ENCODE results near the gene RNU1-3.
"Not testable (repeated sequence)": the region's sequence is repeated elsewhere in the genome, so short reads cannot be mapped to it uniquely, and the experiment has no call there.

RNU1-3 gene

DNA sequence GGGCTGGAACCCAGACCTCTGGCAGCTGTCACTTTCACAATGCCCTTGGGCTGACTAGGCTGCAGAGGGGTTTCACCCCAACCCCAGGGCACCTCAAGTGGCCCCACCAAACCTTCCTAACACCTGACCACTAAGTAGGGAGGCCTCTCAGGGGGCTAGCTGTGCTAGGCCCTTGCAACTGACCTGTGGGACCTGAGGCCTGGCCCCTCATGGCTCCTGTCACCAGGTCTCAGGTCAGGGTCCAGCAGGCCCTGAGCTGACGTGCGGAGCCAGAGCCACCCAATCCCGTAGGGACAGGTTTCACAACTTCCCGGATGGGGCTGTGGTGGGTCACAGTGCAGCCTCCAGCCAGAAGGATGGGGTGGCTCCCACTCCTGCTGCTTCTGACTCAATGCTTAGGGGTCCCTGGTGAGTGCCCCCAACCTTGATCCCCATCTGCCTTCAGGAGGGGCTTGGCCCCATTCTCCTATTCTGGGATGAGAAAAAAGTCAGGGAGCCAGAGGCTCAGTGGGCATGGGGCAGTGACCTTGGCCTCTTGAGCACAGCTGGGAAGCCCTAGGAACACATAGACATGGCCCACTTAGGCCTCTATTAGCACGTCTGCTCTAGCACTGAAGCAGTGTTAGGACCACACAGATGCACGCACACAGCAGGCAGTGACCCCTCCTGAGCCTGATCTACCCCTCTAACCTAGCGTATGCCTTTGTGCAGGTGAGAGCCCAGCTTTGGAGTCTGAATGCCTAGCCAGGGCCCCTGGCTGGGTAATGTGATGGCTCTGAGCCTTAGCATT, 21.3 kb downstream of the RNU1-3 start:
- DNase-seq; H2BK15ac ChIP-seq (ENCODE audit: low read depth, poor library complexity, severe bottlenecking); H3K4me2 ChIP-seq (ENCODE audit: low read length, poor library complexity, severe bottlenecking); H3K9me3 ChIP-seq (ENCODE audit: control insufficient read depth, low read length); H2BK5ac ChIP-seq (ENCODE audit: low read depth, low read length, poor library complexity, severe bottlenecking); H3K14ac ChIP-seq (ENCODE audit: low read length in 2 of 2); H3K23ac ChIP-seq (ENCODE audit: low read length in 2 of 2); H3K27ac ChIP-seq (ENCODE audit: low read length, poor library complexity, severe bottlenecking): not testable (repeated sequence)
- Histone ChIP-seq H3K4me1 (ENCODE audit: control insufficient read depth, insufficient read depth, low read depth, low read length) (peaks cover 25% of the 10 kb centered on the region), H3K36me3 (ENCODE audit: control insufficient read depth in 1 of 2, insufficient read depth in 2 of 2, low read depth in 1 of 2, low read length in 2 of 2) (peaks cover 0 to 10% of the 10 kb centered on the region in 2 experiments), H3K79me1 (replicated peaks; ENCODE audit: low read length, poor library complexity, severe bottlenecking) (peaks cover 32% of the 10 kb centered on the region), H3K4me3 (ENCODE audit: insufficient read depth in 1 of 2, low read depth in 1 of 2, low read length in 2 of 2) (peak overlapping the region in 1 of 2 experiments; percentile 95), H3K4ac (ENCODE audit: low read depth in 1 of 2, low read length in 2 of 2) (peak overlapping the region; percentile 88 to 99), H2AK5ac (ENCODE audit: low read length, severe bottlenecking) (peak overlapping the region; percentile 70), H3K18ac (ENCODE audit: low read depth in 1 of 2, low read length in 2 of 2) (peak overlapping the region in 1 of 2 experiments; percentile 88), H4K8ac (ENCODE audit: low read length) (peak overlapping the region; percentile 99), H3K9ac (ENCODE audit: low read length) (peak overlapping the region; percentile 93), H4K91ac (ENCODE audit: low read length) (peak overlapping the region; percentile 48), H2BK12ac (ENCODE audit: low read length in 2 of 2) (peak overlapping the region in 1 of 2 experiments; percentile 3), H3K27me3 (ENCODE audit: control insufficient read depth in 1 of 2, insufficient read depth in 1 of 2, low read length in 2 of 2) (peaks cover 5 to 11% of the 10 kb centered on the region in 2 experiments), H2AFZ (ENCODE audit: low read depth, low read length) (peak overlapping the region; percentile 100), H2BK120ac (ENCODE audit: low read depth, low read length) (peak overlapping the region; percentile 62)
- 96% methylated on average over 7 of the region's 7 CpGs for WGBS

DNA sequence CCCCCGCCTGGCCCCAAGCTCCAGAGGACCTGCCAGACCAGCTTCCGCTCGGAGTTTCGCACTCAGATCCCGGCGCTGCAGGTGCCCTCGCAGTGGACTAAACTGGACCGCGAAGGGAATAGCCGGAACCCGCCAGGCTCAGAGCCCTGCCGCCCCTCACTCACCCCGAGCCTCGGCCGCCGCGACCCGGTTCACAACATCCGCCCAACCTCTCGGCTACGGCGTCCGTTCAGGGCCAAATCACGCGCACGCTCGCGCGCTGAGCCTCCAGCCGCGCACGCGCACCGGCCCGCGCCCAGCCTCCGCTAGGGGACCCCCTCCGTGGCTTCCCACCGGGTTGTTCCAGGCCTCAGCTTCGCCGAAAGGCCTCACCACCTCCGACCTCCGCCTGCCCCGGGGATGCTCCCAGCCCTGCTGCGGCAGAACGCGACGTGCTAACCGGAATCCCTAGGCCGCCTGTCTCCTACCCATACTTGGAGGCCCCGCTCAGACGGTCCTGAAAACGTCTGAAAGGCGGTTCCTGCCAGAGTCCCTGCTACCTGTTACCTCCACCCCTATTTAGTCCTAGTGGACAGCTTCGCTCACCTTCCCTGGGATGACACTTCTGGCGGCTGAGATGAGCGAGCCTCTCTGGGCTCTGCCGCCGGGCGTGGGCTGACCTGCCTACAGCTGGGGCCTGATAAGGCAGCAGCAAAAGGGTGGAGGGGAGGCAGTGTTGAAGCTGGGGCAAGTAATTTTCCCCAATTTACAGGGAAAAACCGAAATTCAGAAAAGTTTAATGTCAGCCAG, 22.1 kb downstream of the RNU1-3 start:
- peaks cover 0 to 10% of the 10 kb centered on the region in 2 experiments for H3K36me3 ChIP-seq (ENCODE audit: control insufficient read depth in 1 of 2, insufficient read depth in 2 of 2, low read depth in 1 of 2, low read length in 2 of 2)
- WGBS = 5% methylated on average over 56 of the region's 61 CpGs
- peak overlapping the region; percentile 89 for H2BK15ac ChIP-seq (ENCODE audit: low read depth, poor library complexity, severe bottlenecking)
- H4K91ac ChIP-seq (ENCODE audit: low read length) = peak overlapping the region; percentile 98
- not testable (repeated sequence) for H3K9me3 ChIP-seq (ENCODE audit: control insufficient read depth, low read length)
- H2BK5ac ChIP-seq (ENCODE audit: low read depth, low read length, poor library complexity, severe bottlenecking) = peak overlapping the region; percentile 35
- H2AK5ac ChIP-seq (ENCODE audit: low read length, severe bottlenecking) = peak overlapping the region; percentile 70
- peak overlapping the region; percentile 84 to 95 for H3K4me3 ChIP-seq (ENCODE audit: insufficient read depth in 1 of 2, low read depth in 1 of 2, low read length in 2 of 2)
- peak overlapping the region; percentile 72 to 88 for H3K23ac ChIP-seq (ENCODE audit: low read length in 2 of 2)
- peak; percentile 96 for DNase-seq
- H3K18ac ChIP-seq (ENCODE audit: low read depth in 1 of 2, low read length in 2 of 2) = peak overlapping the region; percentile 88 to 97
- H3K4me1 ChIP-seq (ENCODE audit: control insufficient read depth, insufficient read depth, low read depth, low read length) = peaks cover 25% of the 10 kb centered on the region
- peak overlapping the region; percentile 18 to 19 for H2BK12ac ChIP-seq (ENCODE audit: low read length in 2 of 2)
- peak overlapping the region; percentile 3 for H3K27ac ChIP-seq (ENCODE audit: low read length, poor library complexity, severe bottlenecking)
- peak overlapping the region; percentile 88 to 99 for H3K4ac ChIP-seq (ENCODE audit: low read depth in 1 of 2, low read length in 2 of 2)
- peak overlapping the region; percentile 99 for H4K8ac ChIP-seq (ENCODE audit: low read length)
- peaks cover 5 to 11% of the 10 kb centered on the region in 2 experiments for H3K27me3 ChIP-seq (ENCODE audit: control insufficient read depth in 1 of 2, insufficient read depth in 1 of 2, low read length in 2 of 2)
- H3K79me1 ChIP-seq (replicated peaks; ENCODE audit: low read length, poor library complexity, severe bottlenecking) = peaks cover 35% of the 10 kb centered on the region
- peak overlapping the region in 1 of 2 experiments; percentile 97 for H3K14ac ChIP-seq (ENCODE audit: low read length in 2 of 2)
- H3K9ac ChIP-seq (ENCODE audit: low read length) = peak overlapping the region; percentile 93
- H3K4me2 ChIP-seq (ENCODE audit: low read length, poor library complexity, severe bottlenecking) = peak overlapping the region; percentile 87
- H2AFZ ChIP-seq (ENCODE audit: low read depth, low read length) = peak overlapping the region; percentile 100
- H2BK120ac ChIP-seq (ENCODE audit: low read depth, low read length) = peak overlapping the region; percentile 71

DNA sequence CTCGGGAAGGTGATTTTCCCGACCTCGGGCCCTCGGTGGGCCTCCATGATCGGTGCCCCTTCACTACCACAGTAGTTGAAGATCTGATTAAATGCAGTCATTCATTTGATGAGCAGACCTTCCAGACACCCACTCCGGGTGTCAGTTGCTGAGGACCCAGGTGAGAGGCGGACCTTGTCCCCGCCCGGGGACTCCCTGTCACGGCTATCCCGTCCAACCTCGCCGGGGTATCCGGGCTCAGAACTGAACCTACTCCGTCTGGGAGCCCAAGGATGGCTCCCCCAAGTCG, 22.6 kb downstream of the RNU1-3 start:
- Histone ChIP-seq H3K9me3 (ENCODE audit: control insufficient read depth, low read length) (no peaks in the 10 kb centered on the region), H3K18ac (ENCODE audit: low read depth in 1 of 2, low read length in 2 of 2) (peak overlapping the region; percentile 88 to 97), H2AFZ (ENCODE audit: low read depth, low read length) (peak overlapping the region; percentile 100), H3K79me1 (replicated peaks; ENCODE audit: low read length, poor library complexity, severe bottlenecking) (peaks cover 40% of the 10 kb centered on the region), H2BK120ac (ENCODE audit: low read depth, low read length) (peak overlapping the region; percentile 71), H2BK12ac (ENCODE audit: low read length in 2 of 2) (no peak overlapping the region), H2AK5ac (ENCODE audit: low read length, severe bottlenecking) (no peak overlapping the region), H3K4me2 (ENCODE audit: low read length, poor library complexity, severe bottlenecking) (peak overlapping the region; percentile 87), H3K9ac (ENCODE audit: low read length) (peak overlapping the region; percentile 93), H3K14ac (ENCODE audit: low read length in 2 of 2) (peak overlapping the region in 1 of 2 experiments; percentile 31), H3K23ac (ENCODE audit: low read length in 2 of 2) (peak overlapping the region; percentile 9 to 72), H3K4me1 (ENCODE audit: control insufficient read depth, insufficient read depth, low read depth, low read length) (peaks cover 25% of the 10 kb centered on the region), H4K91ac (ENCODE audit: low read length) (peak overlapping the region; percentile 98), H4K8ac (ENCODE audit: low read length) (peak overlapping the region; percentile 99), H3K36me3 (ENCODE audit: control insufficient read depth in 1 of 2, insufficient read depth in 2 of 2, low read depth in 1 of 2, low read length in 2 of 2) (peaks cover 0 to 10% of the 10 kb centered on the region in 2 experiments), H3K4ac (ENCODE audit: low read depth in 1 of 2, low read length in 2 of 2) (peak overlapping the region; percentile 46 to 99), H3K4me3 (ENCODE audit: insufficient read depth in 1 of 2, low read depth in 1 of 2, low read length in 2 of 2) (peak overlapping the region; percentile 84 to 95), H3K27me3 (ENCODE audit: control insufficient read depth in 1 of 2, insufficient read depth in 1 of 2, low read length in 2 of 2) (peaks cover 5 to 11% of the 10 kb centered on the region in 2 experiments), H3K27ac (ENCODE audit: low read length, poor library complexity, severe bottlenecking) (peak overlapping the region; percentile 3), H2BK5ac (ENCODE audit: low read depth, low read length, poor library complexity, severe bottlenecking) (no peak overlapping the region), H2BK15ac (ENCODE audit: low read depth, poor library complexity, severe bottlenecking) (peak overlapping the region; percentile 89)
- WGBS = 4% methylated on average over 16 of the region's 16 CpGs
- no peak for DNase-seq

Measured in mesenchymal stem cell (in vitro differentiated cells and primary cell).